GM18507 (cell line): Measurements from ENCODE around the gene ERV3-1.
"Not testable (repeated sequence)": the region's sequence is repeated elsewhere in the genome, so short reads cannot be mapped to it uniquely, and the experiment has no call there.

Experiments used
- DNase-seq: peaks from one replicate; pipeline ENCODE4 v3.0.0; 2011; ENCODE audit warnings: low read depth; ENCODE audit not compliant: insufficient read length; ENCODE audit errors: extremely low spot score
- FAIRE-seq: peaks from 2 replicates; lab custom pipeline; 2011; peaks lifted over from hg19 to GRCh38; lab: Jason Lieb, UNC

The ERV3-1 gene

GRCh38 chr7:64946772-64947171, 59.7 kb downstream of the ERV3-1 start:
- DNase-seq, result no peak

GRCh38 chr7:64945503-64946175, 60.8 kb downstream of the ERV3-1 start:
- FAIRE-seq (no peak), DNase-seq (no peak)

More at GRCh38 chr7:64946772-64947171, 59.7 kb downstream of the ERV3-1 start:
- FAIRE-seq, result no peak

- not testable (repeated sequence) for DNase-seq, FAIRE-seq
Observed at GRCh38 chr7:64944667-64945502, 61.6 kb downstream of the ERV3-1 start.
